Uterus (tissue), 2 donors: ENCODE data around the gene HECW1.

Source experiments
- CTCF ChIP-seq, 4 experiments: fragments of 200-600 bp in 2 of 4; fragments of 450-650 bp in 2 of 4; sonication (generic) in 2 of 4; IDR thresholded peaks; one replicate each; pipeline ENCODE4 v1.5.1; 2016 to 2019; ENCODE audit warnings: antibody characterized with exemption in 4 of 4, mild to moderate bottlenecking in 2 of 4, moderate library complexity in 1 of 4
- POLR2A ChIP-seq, 2 donors: fragments of 450-650 bp; IDR thresholded peaks; one replicate each; pipeline ENCODE4 v1.6.1; 2016; ENCODE audit warnings: antibody characterized with exemption in 2 of 2, mild to moderate bottlenecking in 1 of 2, moderate library complexity in 1 of 2

GRCh38 chr7:43575506-43575905, 463.1 kb downstream of the HECW1 start:
- TF ChIP-seq POLR2A (IDR thresholded peaks at IDR 0.05) = no peak
- no peak for TF ChIP-seq CTCF (IDR thresholded peaks at IDR 0.05)
